Astrocyte (in vitro differentiated cells and primary cell): ENCODE data around the gene CNTNAP2.

ENCODE experiments used
- CTCF ChIP-seq: IDR thresholded peaks from 2 replicates; pipeline ENCODE4 v1.5.1; 2011; ENCODE audit warnings: low read depth, mild to moderate bottlenecking, inconsistent platforms, low read length, moderate library complexity; ENCODE audit not compliant: insufficient read depth
- EZH2 ChIP-seq: IDR thresholded peaks from 2 replicates; pipeline ENCODE4 v1.6.1; 2012; ENCODE audit warnings: mild to moderate bottlenecking, low read length, inconsistent platforms; ENCODE audit not compliant: insufficient read depth

- TF ChIP-seq CTCF = no peak
- no peak for TF ChIP-seq EZH2
Measured at GRCh38 chr7:146781352-146782116, 664.9 kb downstream of the CNTNAP2 start.
